LNCaP clone FGC (cell line): ENCODE measurements around the gene CD300H.

ENCODE experiments used
- DNase-seq: peaks from one replicate; pipeline ENCODE4 v3.0.0-alpha.2; 2011; ENCODE audit warnings: low read depth
- H3K4me3 ChIP-seq: 2 replicates; pipeline ENCODE4 v1.5.1; 2011; ENCODE audit warnings: mild to moderate bottlenecking, low read depth, low read length, control low read depth
- TF ChIP-seq, protein P1 (sequence below): IDR thresholded peaks from 2 replicates; pipeline ENCODE4 v1.5.1; 2012; ENCODE audit warnings: mild to moderate bottlenecking; ENCODE audit not compliant: control insufficient read depth, insufficient read depth; ENCODE audit errors: extremely low read depth

CD300H gene

GRCh38 chr17:74528491-74529199, 38.7 kb downstream of the CD300H start:
- DNase-seq, result no peak
- H3K4me3 ChIP-seq, result no peak overlapping the region

DNA sequence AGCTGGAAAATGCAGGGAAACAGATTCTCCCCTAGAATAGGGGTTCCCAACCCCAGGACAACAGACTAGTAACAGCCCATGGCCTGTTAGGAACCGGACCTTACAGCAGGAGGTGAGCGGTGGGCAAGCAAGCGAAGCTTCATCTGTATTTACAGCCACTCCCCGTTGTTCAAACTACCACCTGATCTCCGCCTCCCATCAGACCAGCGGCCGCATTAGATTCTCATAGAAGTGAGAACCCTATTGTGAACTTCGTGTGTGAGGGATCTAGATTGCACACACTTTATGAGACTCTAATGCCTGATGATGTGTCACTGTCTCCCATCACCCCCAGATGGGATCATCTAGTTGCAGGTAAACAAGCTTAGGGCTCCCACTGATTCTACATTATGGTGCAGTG, 39.6 kb downstream of the CD300H start:
- TF ChIP-seq, protein P1, sequence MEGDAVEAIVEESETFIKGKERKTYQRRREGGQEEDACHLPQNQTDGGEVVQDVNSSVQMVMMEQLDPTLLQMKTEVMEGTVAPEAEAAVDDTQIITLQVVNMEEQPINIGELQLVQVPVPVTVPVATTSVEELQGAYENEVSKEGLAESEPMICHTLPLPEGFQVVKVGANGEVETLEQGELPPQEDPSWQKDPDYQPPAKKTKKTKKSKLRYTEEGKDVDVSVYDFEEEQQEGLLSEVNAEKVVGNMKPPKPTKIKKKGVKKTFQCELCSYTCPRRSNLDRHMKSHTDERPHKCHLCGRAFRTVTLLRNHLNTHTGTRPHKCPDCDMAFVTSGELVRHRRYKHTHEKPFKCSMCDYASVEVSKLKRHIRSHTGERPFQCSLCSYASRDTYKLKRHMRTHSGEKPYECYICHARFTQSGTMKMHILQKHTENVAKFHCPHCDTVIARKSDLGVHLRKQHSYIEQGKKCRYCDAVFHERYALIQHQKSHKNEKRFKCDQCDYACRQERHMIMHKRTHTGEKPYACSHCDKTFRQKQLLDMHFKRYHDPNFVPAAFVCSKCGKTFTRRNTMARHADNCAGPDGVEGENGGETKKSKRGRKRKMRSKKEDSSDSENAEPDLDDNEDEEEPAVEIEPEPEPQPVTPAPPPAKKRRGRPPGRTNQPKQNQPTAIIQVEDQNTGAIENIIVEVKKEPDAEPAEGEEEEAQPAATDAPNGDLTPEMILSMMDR, result no peak
- no peak overlapping the region for H3K4me3 ChIP-seq
- no peak for DNase-seq

More at GRCh38 chr17:74528491-74529199, 38.7 kb downstream of the CD300H start:
- TF ChIP-seq, protein P1, result no peak

- DNase-seq, result no peak
- H3K4me3 ChIP-seq, result no peak overlapping the region
- TF ChIP-seq, protein P1, result no peak
Observed at GRCh38 chr17:74527081-74527480, 40.2 kb downstream of the CD300H start.

DNA sequence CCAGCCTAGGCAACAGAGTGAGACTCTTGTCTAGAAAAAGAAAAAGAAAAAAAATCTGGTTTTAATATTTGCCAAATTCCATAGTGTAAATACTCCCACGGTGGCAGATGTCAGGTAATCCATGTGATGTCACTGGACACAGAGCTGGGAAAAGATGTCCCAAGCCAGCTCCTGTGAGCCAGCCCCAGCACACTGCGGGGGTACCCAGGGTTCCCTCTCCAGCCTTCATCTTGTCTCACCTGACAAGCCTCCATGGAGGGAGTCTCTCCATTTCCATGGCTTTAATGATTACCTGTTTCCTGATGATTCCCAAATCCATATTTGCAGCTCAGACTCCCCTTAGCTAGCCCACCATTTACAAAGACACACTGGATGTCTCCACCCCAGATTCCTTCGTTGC, 40.6 kb downstream of the CD300H start:
- no peak overlapping the region for H3K4me3 ChIP-seq
- TF ChIP-seq, protein P1, result no peak
- no peak for DNase-seq

DNA sequence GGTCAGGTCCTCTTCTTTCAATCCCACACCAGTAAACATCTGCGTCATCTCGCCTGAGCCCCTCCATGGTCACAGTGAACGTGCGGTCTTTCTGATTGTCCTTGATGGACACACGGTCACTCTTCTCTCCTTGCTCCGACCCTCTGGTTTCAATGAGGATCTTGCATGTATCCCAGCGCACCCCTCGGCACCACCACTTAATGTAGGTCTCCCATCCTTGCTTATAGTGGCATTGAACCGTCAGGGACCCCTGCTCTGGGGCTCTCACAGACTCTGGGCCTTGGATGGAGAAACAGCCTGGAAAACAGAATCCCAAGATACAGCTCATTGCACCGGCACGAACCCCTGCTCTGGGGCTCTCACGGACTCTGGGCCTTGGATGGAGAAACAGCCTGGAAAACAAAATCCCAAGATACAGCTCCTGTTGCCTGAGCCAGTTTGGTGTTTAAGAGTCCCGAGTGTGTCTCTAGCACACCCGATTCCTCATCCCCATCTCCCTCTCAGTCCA, 41.5 kb downstream of the CD300H start:
- TF ChIP-seq, protein P1, result no peak
- no peak overlapping the region for H3K4me3 ChIP-seq
- no peak for DNase-seq

DNA sequence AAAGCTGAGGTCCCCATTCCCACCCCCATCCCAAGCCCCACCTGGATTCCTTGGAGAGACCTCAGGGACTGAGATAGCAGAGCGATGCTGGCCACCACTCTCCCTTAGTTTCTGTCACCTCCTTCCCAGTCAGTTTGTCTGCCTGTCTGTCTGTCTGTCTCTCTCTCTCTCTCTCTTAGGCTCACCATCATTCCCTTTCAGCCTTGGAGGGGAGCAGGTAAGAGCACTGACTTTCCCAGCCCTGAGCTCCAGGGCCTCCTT, 41.9 kb downstream of the CD300H start:
- H3K4me3 ChIP-seq, result no peak overlapping the region
- no peak for DNase-seq
- TF ChIP-seq, protein P1, result no peak

- H3K4me3 ChIP-seq, result no peak overlapping the region
- TF ChIP-seq, protein P1, result no peak
- DNase-seq, result no peak
Observed at GRCh38 chr17:74524653-74525464, 42.5 kb downstream of the CD300H start.
